ENCODE measurements around the gene DNAH14. TPM values are rescaled to one million over a fixed set of nuclear protein-coding genes. Genes with fewer than 3 reads are reported as not detected.

Gene DNAH14
- total and polyA plus RNA-seq, 10 of the 15 experiments (the other 5 are each of a cell fraction or from before 2014, with no cell fraction given), result 2.0 to 7.9 (median 4.8) TPM

DNA sequence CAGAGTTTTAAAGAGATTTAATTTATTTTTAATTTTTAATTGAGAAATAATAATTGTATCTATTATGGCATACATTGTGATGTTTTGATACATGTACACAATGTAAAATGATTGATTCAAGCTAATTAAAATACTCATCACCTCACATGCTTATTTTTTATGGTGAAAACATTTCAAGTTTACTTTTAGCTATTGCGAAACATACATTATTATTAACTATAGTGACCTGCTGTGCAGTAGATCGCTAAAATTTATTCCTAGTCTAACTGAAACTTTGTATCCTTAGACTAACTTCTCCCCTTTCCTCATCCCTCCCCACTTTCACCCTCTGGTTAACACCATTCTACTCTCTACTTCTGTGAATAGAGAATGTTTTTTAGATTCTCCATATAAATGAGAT lies 191.6 kb downstream of the DNAH14 start:
- no peaks in the 10 kb centered on the region for H3K27me3 ChIP-seq (replicated peaks in 1 of 2; ENCODE audit: control insufficient read depth in 2 of 2, insufficient read depth in 2 of 2, low read length in 1 of 2)
- ATAC-seq (no peak), DNase-seq (ENCODE audit: low read depth, low spot score) (no peak), FAIRE-seq (no peak)
- no TSS peak for BruUV-seq (replicated peaks)
- RAD21 ChIA-PET (ENCODE audit: unreplicated experiment), result no interaction called here
- WGBS (ENCODE audit: insufficient coverage, insufficient replicate concordance, low lambda C conversion rate, missing lambda C conversion rate), result 20% methylated on average over 2 of the region's 2 CpGs
- H3K36me3 ChIP-seq (ENCODE audit: control insufficient read depth in 2 of 2, insufficient read depth in 2 of 2, low read length in 1 of 2), result no peaks in the 10 kb centered on the region
- no peaks in the 10 kb centered on the region for H3K79me2 ChIP-seq (ENCODE audit: control insufficient read depth, insufficient read depth, low read length)
- H3K4me2 ChIP-seq (ENCODE audit: control insufficient read depth, insufficient read depth), result no peak overlapping the region
- SMC1A ChIA-PET (ENCODE audit: uncharacterized antibody, unreplicated experiment), result no interaction called here
- CTCF ChIA-PET, result no interaction called here
- H4K20me1 ChIP-seq (ENCODE audit: control insufficient read depth, insufficient read depth), result no peaks in the 10 kb centered on the region
- no peak overlapping the region for H3K27ac ChIP-seq (ENCODE audit: control insufficient read depth, insufficient read depth)
- intact Hi-C loops (cut with micrococcal nuclease; ENCODE audit: unreplicated experiment) (no loop called here), in situ Hi-C loops (cut with MboI) (no loop called here)
- H3K9me3 ChIP-seq (replicated peaks; ENCODE audit: control insufficient read depth, insufficient read depth, low read length), result no peaks in the 10 kb centered on the region
- TF ChIP-seq, protein P1, sequence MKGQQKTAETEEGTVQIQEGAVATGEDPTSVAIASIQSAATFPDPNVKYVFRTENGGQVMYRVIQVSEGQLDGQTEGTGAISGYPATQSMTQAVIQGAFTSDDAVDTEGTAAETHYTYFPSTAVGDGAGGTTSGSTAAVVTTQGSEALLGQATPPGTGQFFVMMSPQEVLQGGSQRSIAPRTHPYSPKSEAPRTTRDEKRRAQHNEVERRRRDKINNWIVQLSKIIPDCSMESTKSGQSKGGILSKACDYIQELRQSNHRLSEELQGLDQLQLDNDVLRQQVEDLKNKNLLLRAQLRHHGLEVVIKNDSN (IDR thresholded peaks at IDR 0.05; ENCODE audit: borderline replicate concordance, extremely low read length, insufficient read depth, low read depth, low read length), result no peak
- TF ChIP-seq, protein P2, sequence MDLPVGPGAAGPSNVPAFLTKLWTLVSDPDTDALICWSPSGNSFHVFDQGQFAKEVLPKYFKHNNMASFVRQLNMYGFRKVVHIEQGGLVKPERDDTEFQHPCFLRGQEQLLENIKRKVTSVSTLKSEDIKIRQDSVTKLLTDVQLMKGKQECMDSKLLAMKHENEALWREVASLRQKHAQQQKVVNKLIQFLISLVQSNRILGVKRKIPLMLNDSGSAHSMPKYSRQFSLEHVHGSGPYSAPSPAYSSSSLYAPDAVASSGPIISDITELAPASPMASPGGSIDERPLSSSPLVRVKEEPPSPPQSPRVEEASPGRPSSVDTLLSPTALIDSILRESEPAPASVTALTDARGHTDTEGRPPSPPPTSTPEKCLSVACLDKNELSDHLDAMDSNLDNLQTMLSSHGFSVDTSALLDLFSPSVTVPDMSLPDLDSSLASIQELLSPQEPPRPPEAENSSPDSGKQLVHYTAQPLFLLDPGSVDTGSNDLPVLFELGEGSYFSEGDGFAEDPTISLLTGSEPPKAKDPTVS (IDR thresholded peaks at IDR 0.05; ENCODE audit: low read depth, low read length), result no peak
- no peak for TF ChIP-seq SMAD5 (IDR thresholded peaks at IDR 0.05; ENCODE audit: low read depth)
- POLR2A ChIA-PET, result no interaction called here
- no peak overlapping the region for H2AFZ ChIP-seq (ENCODE audit: control insufficient read depth, low read depth, low read length)
- H3K9ac ChIP-seq (ENCODE audit: control insufficient read depth, insufficient read depth, low read length), result no peak overlapping the region
- H3K4me3 ChIP-seq, result no peak overlapping the region
- no peaks in the 10 kb centered on the region for H3K4me1 ChIP-seq (ENCODE audit: control insufficient read depth, insufficient read depth, low read length)

- Histone ChIP-seq H3K36me3 (ENCODE audit: control insufficient read depth in 2 of 2, insufficient read depth in 2 of 2, low read length in 1 of 2) (no peaks in the 10 kb centered on the region), H3K4me2 (ENCODE audit: control insufficient read depth, insufficient read depth) (no peak overlapping the region), H3K4me1 (ENCODE audit: control insufficient read depth, insufficient read depth, low read length) (no peaks in the 10 kb centered on the region), H3K79me2 (ENCODE audit: control insufficient read depth, insufficient read depth, low read length) (no peaks in the 10 kb centered on the region), H2AFZ (ENCODE audit: control insufficient read depth, low read depth, low read length) (no peak overlapping the region), H3K4me3 (no peak overlapping the region), H4K20me1 (ENCODE audit: control insufficient read depth, insufficient read depth) (no peaks in the 10 kb centered on the region), H3K27me3 (replicated peaks in 1 of 2; ENCODE audit: control insufficient read depth in 2 of 2, insufficient read depth in 2 of 2, low read length in 1 of 2) (no peaks in the 10 kb centered on the region), H3K9ac (ENCODE audit: control insufficient read depth, insufficient read depth, low read length) (no peak overlapping the region), H3K9me3 (replicated peaks; ENCODE audit: control insufficient read depth, insufficient read depth, low read length) (no peaks in the 10 kb centered on the region), H3K27ac (ENCODE audit: control insufficient read depth, insufficient read depth) (no peak overlapping the region)
- TF ChIP-seq ZNF217 (IDR thresholded peaks at IDR 0.05) (no peak), LARP7 (IDR thresholded peaks at IDR 0.05) (no peak), ZBED1 (IDR thresholded peaks at IDR 0.05; ENCODE audit: borderline replicate concordance) (no peak), RAD51 (IDR thresholded peaks at IDR 0.05) (no peak), ASH2L (IDR thresholded peaks at IDR 0.05; ENCODE audit: borderline replicate concordance, low read depth) (no peak), SMARCA5 (IDR thresholded peaks at IDR 0.05) (no peak), ZNF274 (IDR thresholded peaks at IDR 0.05; ENCODE audit: insufficient read depth, insufficient read length) (no peak)
- ATAC-seq (no peak), DNase-seq (ENCODE audit: low read depth, low spot score) (no peak), FAIRE-seq (no peak)
- WGBS (ENCODE audit: insufficient coverage, insufficient replicate concordance, low lambda C conversion rate, missing lambda C conversion rate), result 24% methylated on average over 1 of the region's 1 CpG
- in situ Hi-C loops (cut with MboI), result no loop called here
- ChIA-PET SMC1A (ENCODE audit: uncharacterized antibody, unreplicated experiment) (interaction anchor here (1.1 kb wide), 1 partner anchor 15 kb away, joined by 3 read pairs; no protein-coding TSS in a partner anchor), CTCF (interaction anchor here (0.6 to 1.0 kb wide), 3 partner anchors 10 to 1813 kb away, joined by 3 read pairs; no protein-coding TSS in a partner anchor), RAD21 (ENCODE audit: unreplicated experiment) (no interaction called here), POLR2A (no interaction called here)
- no TSS peak for BruUV-seq (replicated peaks)
- intact Hi-C loops (cut with micrococcal nuclease; ENCODE audit: unreplicated experiment), result no loop called here
Observed at GRCh38 chr1:225131869-225132268, 202.4 kb downstream of the DNAH14 start.

Data from GM12878 (cell line).